GM19025 (cell line): ENCODE data around the gene PRSS22.

Experiments used
- ATAC-seq: cut with Tn5 transposase; IDR thresholded peaks from one replicate; pipeline ENCODE4 v1.9.1; 2021; ENCODE audit warnings: mild to moderate bottlenecking, low read depth, moderate library complexity; ENCODE audit not compliant: unreplicated experiment

The PRSS22 gene

DNA sequence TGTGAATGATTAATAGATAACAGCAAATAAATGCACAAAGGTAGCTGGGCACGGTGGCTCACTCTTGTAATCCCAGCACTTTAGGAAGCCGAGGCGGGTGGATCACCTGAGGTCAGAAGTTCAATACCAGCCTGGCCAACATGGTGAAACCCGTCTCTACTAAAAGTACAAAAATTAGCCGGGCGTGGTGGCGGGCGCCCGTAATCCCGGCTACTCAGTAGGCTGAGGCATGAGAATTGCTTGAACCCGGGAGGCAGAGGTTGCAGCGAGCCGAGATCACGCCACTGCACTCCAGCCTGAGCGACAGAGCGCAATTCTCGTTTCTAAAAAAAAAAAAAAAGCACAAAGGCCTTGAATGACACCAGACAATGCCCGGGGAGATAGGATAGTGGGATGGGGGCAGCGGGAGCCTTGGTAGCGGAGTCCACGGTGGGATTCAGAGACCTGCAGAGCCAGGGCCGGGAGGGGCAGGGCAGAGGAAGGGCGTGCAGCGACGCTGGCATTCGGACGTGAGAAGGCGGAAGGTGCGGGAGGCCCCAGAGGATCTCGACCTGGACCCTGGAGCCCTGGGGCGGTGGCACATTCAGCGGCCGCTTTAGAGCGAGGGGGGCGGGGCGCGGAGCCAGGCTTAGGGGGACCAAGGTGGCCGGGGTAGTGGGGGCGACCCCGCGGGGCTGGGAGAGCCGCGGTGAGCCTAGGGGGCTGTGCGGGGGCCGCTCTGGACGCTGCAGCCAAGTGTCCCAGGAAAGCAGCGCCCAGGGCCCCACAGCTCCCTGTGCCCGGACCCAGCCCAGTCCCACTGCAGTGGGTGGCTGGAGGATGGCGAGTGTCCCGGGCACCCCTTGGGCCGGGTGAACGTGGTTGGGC lies 24.0 kb upstream of the PRSS22 start:
- ATAC-seq: no peak

DNA sequence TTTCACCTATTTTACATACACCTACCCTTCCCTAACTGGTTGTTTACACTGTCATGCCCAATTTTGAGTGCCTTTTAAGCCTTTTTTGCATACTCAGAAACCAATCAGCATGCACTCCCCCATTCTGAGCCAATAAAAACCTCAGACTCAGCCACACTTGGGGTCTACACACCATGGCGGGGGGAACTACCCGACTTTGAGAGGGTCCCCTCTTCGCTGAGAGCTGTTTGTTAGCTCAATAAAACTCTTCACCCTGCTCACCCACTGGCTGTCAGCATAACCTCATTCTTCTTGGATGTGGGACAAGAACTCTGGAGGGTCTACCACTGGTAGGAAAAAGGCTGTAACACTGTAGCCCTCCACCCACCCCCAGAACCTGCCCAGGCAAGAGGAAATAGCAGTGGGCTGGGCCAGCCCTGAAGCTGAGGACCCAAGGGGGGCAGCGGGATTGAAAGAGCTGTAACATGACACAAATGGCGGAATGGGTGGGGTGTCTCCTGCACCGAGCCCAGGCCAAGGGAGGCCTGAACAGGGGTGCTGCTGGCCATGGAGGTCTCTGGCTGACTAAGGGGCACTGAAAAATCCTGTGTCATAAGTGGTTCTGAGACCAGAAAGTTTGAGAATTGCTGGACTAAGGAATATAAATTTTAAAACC lies 22.0 kb upstream of the PRSS22 start:
- ATAC-seq: no peak

DNA sequence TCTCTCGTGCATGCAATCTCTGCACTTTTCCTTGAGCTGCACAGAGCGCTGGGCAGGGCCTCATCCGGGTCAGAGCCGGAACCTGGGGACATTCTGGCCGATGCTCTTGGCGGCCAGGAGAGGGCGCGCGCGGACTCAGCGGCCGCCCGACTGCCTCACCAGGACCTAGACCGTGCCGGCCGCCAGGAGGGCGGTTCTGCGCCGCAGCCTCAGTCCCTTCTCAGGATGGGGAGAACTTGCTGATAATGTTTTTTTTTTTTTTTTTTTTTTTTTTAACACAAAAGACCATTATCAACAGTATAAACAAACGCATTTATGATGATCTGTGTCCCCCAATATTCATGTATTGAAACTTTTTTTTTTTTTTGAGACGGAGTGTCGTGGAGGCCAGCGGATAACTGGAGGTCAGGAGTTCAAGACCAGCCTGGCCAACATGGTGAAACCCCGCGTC lies 17.0 kb upstream of the PRSS22 start:
- ATAC-seq: peak; percentile 64

DNA sequence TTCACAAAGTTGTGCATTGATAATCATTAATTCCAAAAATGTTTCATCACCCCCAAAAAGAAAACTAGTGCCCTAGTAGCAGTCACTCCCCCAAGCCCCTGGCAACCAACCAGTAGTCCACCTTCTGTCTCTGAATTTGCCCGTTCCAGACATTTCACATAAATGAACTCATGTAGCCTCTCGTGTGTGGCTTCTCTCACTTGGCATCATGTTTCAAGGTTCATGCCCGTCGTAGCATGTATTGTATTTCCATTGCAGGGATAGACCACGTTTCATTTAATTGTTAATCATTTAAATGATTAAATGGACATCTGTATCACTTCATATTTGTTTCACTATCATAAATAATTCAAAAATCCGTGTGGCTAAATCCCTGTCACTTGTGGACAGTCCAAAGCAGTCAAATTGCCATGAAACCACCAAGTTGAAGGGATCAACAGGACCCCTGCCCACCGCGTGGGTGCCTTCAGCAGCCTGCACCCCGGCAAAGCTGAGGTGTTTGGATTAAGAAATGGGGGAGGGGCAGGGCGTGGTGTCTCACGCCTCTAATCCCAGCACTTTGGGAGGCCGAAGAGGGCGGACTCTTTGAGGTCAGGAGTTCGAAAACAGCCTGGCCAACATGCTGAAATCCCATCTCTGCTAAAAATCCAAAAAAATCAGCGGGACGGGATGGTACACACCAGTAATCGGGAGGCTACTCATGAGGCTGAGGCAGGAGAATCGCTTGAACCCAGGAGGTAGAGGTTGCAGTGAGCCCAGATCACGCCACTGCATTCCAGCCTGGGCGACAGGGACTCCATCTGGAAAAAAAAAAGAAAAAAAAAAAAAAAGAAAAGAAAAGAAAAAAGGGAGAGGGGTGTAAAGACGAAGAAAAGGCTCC lies 16.3 kb upstream of the PRSS22 start:
- ATAC-seq: no peak

DNA sequence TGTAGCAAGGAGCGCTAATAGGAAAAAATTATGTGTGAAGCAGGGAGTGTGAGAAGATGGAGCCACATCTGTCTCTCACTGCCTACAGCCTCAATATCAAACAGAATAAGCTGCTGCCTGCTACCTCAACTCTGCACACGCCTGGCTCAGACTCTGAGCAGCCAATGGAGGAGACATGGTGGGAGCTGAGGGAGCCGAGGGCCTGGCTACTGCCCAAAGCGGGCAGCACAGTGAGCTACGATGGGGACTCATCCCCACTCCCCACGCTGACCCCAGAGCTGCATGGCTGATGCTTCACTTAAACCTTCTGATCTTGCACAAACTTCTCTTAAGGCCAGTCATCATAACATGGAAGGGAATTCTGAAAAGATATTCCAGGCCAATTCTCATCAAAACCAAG lies 14.0 kb upstream of the PRSS22 start:
- ATAC-seq: no peak

DNA sequence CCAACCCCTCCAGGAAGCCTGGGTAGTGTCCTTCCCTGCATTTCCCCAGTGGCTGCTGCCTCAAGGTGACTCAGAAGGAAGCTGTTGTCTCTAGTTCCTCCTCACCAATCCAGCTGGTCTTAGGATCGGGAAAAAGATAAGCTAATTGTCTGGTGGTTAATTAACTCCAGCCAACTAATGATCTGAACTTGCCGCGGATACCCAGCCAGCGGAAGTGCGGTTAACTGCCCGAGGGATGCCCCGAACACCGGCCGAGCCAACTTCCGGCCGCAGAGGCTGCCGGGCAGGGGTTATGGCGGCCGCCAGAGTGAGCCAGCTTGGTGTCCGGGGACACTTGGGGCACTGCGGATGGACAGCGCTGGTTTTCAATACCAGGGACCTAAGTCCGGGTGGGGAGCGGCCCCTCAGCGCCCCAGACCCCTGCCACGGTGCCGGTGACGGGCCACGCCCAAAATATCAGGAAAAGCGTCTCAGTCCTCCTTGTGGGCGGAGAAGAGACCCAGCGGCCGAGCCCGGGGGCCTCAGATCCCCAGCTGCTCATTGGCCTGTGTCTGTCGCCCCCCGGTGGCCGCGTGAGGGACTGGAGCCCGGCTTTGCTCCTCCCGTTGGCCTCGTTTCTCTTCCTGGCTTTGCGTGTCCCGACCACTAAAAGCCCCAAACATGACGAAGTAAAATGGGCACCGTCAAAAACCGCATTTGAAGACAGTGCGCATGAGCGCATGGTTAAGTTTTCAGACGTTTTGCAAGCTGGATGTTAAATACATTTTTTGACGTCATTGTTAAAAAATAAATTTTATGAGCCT lies 10.2 kb upstream of the PRSS22 start:
- peak; percentile 89 for ATAC-seq

DNA sequence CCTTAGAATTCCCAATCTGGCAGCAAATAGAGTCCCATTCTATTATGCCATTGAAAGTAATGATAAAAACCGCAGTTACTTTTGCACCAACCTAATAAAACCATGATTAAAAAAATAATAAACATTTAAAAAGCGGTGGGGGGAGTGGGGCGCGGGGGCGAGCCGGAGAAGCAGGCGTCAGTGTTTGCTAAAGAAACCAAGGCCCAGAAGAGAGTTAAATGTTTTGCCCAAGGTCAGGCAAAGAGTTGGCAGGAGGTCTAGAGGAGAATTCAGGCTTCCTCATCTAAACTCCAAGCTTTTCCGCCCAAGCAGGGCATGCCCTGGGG lies 9.7 kb upstream of the PRSS22 start:
- ATAC-seq: no peak

DNA sequence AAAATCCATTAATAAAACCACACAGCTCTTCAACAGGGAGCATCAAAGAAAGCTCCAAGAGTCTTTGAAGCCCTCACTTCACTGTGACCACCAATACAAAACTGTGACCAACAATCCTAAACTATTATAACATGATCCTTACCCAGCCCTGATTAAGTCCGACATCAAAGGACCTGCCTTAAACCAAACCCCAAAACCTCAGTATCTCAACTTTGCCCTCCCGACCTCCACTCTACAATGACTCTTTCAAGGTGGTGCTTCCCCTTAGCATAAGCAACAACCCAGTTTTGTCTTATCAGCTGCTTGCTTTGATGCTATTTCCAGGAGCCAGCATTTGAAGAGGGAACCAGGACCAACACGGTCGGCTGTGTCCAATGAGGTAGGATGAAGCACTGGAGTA lies 8.5 kb upstream of the PRSS22 start:
- no peak for ATAC-seq

DNA sequence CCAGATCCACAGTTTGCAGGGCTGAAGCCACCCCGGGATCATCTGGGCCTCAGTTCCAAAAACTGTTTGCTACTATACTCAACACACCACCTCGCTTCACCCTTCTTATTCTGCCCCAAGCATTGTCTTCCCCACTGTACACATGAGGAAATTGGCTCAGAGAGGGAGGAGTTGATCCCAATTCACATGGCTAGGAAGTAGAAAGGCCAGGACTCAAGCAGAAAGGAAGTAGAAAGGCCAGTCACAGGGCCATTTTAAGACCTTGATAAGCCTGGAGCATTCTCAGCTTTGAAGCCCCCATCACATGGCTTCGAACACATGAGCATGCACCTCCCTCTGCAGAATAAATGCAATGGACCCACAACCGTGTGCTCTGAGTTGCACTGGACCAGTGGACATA lies 7.7 kb upstream of the PRSS22 start:
- no peak for ATAC-seq

DNA sequence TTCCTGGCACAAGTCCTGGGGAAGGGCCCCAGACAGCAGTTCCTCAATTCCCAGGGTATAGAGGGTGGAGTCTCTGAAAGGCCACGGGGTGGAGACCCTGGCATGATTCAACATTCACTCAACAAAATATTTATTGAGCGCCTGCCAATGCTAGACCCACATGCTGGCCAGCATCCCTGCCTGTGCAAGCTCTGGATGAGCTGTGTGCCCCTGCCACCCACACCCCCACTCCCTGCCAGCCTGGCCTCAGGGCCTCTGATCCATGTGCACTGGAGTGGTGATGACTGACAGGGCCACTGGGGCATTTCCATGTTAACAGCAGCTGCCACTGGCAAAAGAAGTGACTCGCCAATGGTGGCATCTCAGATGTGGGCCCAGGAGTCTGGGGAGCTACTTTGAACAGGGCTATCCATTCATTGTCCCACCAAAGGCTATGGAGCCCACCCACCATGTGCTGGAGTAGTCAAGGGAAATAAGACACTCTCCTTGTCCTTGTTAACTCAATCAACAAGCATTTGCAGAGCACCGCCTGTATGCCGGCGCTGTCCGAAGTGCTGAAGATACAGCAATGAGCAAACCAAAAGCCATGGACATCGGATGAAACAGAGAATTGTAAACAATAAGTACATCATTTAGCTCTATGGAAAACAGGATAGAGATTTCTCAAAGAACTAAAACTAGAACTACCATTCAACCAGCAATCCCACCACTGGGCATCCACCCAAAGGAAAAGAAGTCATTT lies 3.0 kb upstream of the PRSS22 start:
- ATAC-seq: no peak

DNA sequence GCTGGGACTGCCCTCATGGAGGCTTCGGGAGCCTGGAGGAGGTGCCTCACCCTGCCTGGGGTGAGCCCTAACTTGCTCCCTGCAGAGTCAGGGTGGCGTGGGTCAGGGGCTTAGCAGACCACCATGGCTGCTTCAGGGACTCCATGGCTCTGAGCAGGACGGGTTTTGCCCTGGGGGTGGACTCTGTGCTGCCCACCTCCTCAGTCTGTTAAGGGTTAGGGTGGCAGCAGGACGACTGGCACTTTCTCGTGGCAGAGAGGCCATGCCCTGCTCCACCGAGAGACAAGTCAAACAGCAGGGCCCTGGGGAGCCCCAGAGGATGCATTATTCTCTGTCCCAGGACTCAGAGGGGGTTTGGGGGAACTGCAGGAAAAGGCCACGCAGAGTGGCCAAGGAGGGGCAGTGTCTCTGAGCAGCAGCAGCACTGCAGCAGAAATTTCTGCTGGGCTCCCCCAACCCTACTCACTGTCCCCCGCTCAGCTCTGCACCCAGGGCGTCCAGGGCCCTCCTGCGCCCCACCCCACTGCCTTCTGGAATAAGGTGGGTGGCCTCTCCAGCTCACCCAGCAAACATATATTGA lies 1.8 kb upstream of the PRSS22 start:
- ATAC-seq: no peak

DNA sequence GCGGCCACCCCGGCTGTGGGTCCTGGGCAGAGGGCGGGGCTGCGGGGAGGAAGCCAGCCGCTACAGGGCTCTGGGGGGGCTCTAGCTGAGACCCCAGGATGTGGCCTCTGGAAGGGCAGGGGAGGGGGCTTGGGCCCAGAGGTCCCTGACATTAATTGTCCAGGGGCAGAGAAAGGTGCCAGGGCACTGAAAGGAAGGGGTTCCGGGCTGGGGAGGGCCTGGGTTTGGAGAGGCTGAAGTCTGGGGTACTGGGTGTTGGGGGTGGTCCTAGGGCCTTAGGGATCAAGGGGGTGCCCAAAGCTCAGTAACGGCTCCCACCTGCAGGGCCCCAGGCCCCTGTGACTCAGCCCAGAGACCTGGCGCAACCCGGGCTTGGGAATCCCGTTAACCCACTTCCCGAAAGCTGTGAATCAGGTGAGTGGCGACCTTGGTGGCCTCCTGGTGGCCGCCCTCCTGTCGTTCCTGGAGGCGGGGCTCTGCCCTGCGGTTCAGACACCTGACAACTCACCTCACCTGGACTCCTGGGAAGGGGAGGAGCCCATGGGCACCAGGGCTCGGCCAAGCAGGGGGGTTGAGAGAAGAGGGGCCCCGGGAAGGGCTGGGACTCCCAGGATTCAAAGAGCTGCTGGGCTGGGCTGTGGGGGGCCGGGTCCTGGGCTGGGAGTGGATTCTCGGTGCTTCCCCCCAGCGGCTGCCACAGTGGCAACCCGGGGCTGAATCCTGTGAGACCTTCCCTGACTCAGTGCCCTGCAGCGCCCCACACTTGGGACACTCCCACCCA lies 465 bp upstream of the PRSS22 start:
- ATAC-seq: no peak

DNA sequence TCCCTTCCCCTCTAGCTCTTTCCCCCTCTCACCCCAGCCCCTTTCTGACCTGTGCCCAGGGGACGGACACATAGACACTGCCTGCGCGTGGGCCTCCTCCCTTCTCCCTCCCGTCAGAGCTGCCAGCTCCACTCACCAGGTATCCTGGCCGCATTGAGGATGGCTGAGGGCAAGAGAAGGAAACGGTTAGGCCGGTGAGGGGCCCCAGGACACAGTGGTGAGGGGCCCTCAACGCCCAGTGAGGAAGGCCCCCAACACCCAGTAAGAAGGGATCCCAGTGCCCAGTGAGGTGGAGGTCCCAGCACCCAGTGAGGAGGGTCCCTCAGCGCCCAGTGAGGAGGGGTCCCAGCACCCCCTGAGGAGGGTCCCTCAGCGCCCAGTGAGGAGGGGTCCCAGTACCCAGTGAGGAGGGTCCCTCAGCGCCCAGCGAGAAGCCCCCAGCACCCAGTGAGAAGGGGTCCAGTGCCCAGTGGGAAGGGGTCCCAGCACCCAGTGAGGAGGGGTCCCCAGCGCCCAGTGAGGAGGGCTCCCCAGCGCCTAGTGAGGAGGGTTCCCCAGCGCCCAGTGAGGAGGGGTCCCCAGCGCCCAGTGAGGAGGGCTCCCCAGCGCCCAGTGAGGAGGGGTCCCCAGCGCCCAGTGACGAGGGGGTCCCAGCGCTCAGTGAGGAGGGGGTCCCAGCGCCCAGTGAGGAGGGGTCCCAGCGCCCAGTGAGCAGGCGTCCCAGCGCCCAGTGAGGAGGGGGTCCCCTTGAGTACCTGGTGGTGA lies 1.1 kb downstream of the PRSS22 start:
- no peak for ATAC-seq

DNA sequence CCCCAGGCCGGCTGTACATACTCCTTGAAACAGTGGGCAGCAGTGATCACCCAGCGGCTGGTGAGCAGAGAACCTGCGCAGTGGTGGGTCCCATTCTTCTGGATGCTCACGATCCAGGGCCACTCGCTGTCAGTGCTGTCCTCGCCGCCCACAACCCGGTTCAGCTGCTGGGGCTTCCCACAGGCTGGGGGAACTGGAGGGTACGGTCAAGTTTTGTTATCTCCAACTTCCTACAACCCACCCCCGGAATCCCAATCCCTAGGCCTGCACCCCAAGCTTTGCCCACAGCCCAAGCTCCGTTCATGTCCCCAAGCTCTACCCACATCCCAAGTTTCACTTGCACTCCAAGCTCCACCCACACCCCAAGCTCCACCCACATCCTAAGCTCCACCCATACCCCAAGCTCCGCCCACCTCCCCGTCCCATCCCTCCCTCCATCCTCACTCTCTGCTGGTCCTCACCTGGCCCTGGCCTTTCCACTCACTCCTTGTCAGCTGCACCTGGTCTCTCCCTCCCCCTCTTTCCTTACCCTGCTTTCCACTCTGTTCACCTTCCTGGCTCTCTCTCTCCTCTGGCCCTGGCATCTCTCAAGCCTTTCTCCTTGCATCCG lies 1.8 kb downstream of the PRSS22 start:
- no peak for ATAC-seq

DNA sequence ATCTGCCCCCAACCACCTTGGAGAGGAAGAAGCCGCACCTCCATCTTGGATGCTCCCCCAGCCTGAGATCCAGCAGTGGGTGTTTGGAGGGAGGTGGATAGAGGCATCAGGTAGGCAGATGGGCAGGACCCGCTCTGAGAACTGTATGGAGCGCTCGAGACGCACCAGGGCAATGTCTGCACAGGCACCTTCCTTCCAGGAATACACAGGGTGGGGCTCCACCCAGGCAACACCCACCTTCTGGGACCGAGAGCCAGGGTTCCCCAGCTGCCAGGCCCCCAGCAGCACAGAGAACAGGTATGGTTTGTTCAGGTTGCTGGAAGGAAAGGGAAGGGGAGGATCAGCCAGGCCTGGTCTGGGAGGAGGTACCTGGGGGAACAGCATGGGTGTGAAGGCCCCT lies 2.4 kb downstream of the PRSS22 start:
- ATAC-seq: no peak

DNA sequence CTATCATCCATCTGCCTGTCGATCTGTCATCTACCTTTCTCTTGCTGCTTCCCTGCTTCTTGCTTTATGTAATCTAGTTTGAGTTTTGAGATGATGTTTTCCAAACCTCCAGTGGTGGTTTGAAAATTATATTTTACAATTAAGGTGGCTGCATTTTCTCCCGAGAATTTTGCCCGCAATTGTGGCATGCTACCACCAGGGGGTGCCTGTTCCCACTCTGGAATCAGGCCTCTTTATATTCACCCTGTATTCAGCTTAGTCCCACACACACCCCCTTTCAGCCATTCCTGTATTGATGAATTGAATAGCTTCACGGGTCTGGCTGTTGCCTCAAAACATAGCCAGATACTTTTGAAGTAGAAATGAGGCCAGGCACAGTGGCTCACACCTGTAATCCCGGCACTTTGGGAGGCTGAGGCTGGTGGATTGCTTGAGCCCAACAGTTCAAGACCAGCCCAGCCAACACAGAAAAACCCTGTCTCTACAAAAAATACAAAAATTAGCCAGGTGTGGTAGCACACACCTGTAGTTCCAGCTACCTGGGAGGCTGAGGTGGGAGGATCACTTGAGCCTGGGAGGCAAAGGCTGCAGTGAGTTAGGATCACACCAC lies 3.2 kb downstream of the PRSS22 start:
- no peak for ATAC-seq

DNA sequence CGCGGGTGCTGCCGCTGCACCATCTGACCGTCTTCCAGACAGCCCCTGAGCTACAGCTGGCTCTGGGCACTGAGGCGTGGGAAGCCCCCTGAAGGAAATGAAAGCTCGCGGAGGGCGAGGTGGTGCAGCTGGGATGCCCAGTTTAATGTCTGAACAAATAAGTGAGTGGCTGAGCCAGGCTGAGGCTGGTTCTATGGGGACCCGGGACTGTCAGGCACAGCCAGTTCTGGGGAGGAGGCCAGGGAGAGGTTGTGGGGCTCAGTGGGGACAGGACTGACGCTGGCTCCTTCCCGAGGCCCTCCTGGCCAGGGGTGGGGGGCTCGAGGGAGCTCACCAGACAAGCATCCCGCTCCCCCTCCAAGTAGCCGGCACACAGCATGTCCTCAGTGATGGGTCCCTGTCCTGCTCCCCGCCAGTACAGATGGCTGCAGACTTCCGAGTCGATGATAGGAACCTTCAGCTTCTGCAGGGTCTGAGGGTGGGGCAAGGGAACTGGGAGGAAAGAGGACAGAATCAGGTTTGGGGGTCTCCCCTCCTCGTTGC lies 4.4 kb downstream of the PRSS22 start:
- ATAC-seq: no peak
